GM08714 (cell line): Measurements from ENCODE around the gene CYP2C18.

Source experiments
- H3K4me3 ChIP-seq: fragments of 200-500 bp; sonication (Bioruptor generic); 2 replicates; pipeline ENCODE4 v1.5.1; 2014; ENCODE audit warnings: mild to moderate bottlenecking, low read length, inconsistent platforms
- ZNF274 ChIP-seq: IDR thresholded peaks from 2 replicates; pipeline ENCODE4 v1.6.1; 2012; ENCODE audit warnings: mild to moderate bottlenecking, low read depth, low read length

The CYP2C18 gene

GRCh38 chr10:94785211-94785610 is 101.7 kb downstream of the CYP2C18 start:
- no peak for TF ChIP-seq ZNF274
- H3K4me3 ChIP-seq: no peak overlapping the region
